ENCODE results near the gene GTF2H3. TPM values are rescaled to one million over a fixed set of nuclear protein-coding genes. Genes with fewer than 3 reads are reported as not detected.

GTF2H3 gene
- total RNA-seq, 1 donor = 21.0 TPM

- no peak for DNase-seq (ENCODE audit: low read depth in 2 of 3, low spot score in 2 of 3)
These were observed 63.0 kb downstream of the GTF2H3 start for GRCh38 chr12:123696646-123697045.

- no peak for DNase-seq (ENCODE audit: low read depth in 2 of 3, low spot score in 2 of 3)
These were observed 72.3 kb downstream of the GTF2H3 start for GRCh38 chr12:123705935-123706334.

- peak in 1 of 3 donors; percentile 32 for DNase-seq (ENCODE audit: low read depth in 2 of 3, low spot score in 2 of 3)
These were observed 73.8 kb downstream of the GTF2H3 start for GRCh38 chr12:123707466-123707865.

Small RNA genes within 50 kb of the gene (small RNA-seq; reads per million reads assigned to genes)
- 5.1 reads per million, percentile 87 among the genes with 10 or more reads in this experiment for gene SNORA9B

Other genes with a start within 250 kb of the GTF2H3 start
- gene KMT5A, start 249.7 kb upstream of the GTF2H3 start, total RNA-seq = 19.9 TPM
- gene RILPL2, start 197.1 kb upstream of the GTF2H3 start, total RNA-seq = 9.4 TPM
- gene SNRNP35, start 175.7 kb upstream of the GTF2H3 start, total RNA-seq = 27.7 TPM
- 1.1 TPM for gene RILPL1, start 100.1 kb upstream of the GTF2H3 start, total RNA-seq
- gene TMED2, start 49.3 kb upstream of the GTF2H3 start, total RNA-seq = 85.1 TPM
- 15.6 TPM for gene DDX55, start 31.7 kb upstream of the GTF2H3 start, total RNA-seq
- 30.4 TPM for gene EIF2B1, start 143 bp upstream of the GTF2H3 start, total RNA-seq
- gene TCTN2, start 37.3 kb downstream of the GTF2H3 start, total RNA-seq = 21.0 TPM
- gene ATP6V0A2, start 78.5 kb downstream of the GTF2H3 start, total RNA-seq = 148 TPM
- gene DNAH10, start 128.5 kb downstream of the GTF2H3 start, total RNA-seq = 1.3 TPM